A549 treated with AZD2906 at 1 μM for 4 hours (cell line): ENCODE measurements around the gene TASOR2. TPM values are rescaled to one million over a fixed set of nuclear protein-coding genes. Genes with fewer than 3 reads are reported as not detected.

ENCODE experiments used
- total RNA-seq: library from RNA; stranded (reverse); fragments of 200-300 nt; extraction: Qiagen RNA extraction; gene quantifications from 5 replicates; pipeline ENCODE4 v1.2.3, GENCODE V29; 2022

TASOR2 gene, protein sequence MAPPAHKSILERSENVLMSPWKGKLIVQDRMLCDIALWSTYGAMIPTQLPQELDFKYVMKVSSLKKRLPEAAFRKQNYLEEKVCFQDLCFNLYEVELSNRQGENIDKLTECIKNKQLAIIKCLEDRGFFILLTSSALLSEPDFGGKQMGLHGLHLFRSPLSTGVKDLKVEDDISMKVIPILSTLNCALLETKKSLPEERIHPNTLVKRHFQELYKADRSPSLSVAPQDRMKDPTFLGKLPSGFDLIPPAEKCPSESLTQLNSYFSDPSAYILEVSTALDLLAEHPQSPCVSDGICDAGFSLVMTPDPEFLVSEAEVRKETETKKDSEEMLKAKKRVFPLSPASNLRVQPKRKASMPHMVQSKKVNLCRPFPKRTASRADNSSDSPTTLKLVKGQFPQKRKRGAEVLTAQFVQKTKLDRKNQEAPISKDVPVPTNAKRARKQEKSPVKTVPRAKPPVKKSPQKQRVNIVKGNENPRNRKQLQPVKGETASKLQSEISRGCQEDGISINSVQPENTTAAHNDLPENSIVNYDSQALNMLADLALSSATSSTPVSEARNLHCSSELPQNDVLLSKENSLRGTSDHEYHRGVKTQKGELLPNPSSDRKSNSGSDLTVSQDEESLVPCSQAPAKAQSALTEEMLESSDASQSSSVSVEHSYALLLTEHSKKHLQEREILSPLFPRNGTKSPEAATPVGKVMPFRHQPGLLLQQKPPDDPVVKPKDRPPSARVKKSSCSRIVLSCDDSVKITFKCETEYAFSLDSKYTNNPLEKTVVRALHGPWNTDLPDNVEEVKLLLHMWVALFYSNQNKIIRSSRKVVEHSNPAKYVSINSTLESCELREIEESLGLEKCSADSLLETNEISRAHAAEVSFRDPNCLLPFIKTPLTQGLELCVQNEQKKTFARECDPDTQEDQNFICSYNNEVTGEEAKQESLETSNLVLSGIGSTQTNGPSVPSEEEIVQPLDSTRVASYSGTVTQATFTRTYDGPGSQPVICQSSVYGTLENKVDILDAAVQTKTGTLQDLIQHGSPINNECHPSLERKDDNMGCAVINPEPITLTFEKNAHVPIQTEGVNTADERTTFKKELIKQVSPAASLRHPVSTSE (N-terminal part only)
- 24.9 to 36.8 TPM (median 32.1 TPM) in 5 replicates for total RNA-seq

DNA sequence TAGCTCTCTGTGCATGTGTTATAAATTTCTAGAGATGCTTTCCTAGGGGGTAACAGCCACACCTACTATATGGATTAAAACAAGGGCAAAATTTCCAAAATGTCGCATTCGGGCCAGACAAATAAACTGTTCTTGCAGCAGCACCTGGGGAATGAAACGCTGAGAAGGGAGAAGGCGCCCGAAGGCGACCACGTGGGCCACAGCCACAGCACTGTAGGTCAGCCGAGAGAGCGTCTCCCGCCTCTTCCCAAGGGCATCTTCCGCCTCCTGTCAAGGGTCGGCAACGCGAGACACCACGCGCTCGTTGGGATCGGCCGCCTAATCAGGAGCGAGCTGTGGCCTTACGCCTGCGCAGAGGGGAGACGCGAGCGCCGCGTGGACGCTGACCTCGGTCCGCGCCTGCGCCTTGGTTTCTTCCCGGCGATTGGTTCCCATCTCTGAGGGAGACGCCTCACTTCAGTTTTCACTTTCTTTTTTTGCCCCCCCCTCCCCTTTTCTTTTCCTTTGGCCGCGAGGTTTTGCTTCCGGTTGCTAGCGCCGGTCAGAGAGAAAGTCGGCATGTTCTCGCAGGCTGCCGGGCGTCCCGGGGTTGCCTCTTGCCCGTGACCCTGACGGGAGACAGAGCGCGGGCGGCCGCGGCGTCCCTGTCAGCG lies at the start of gene TASOR2:
Gene TASOR2, plus strand, starts transcription at position 521 of the 653 bp plus-strand sequence. CDS start 35,805 bp downstream, outside the sequence.

DNA sequence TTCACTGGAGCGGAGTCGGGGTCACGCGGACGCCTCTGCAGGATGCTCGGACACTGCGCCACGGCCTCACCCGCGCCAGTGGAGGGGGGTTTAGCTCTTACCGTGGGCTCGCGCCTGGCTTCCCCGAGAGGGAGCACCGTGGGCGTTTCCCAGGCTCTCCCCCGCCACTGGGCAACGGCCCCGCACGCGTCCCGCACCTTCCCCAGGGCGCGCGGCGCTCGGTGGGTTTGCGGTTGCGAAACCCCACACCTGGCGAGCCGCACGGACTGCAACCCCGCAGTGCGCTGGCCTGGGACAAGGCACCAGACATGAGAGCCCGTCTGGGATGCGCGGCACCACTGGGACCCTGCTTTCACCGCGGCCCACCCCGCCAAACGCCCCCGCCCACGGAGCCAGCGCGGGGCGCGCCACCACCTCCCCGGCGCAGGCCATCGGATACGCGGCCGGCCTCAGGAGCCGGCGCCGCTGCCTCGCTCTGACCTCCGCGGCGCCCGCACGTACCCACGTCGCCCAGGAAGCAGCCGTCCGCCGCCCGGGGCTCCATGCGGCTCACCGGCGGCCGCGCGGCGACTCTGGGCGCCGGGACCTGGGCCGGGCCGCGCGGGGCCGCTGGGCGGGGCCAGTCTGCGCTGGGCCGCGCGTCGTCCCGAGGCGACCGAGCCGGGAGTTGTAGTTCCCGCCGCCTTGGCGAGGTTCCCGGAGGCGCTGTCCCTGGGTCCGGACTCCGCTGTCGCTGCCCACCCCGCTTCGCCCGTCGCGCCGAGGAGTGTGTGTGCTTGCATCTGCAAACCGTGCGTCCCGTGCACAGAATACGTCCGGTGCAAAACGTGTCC lies 18.4 kb upstream of the TASOR2 start, which contains the start of gene ASB13:
Gene ASB13, minus strand, starts transcription at position 588 of the 833 bp plus-strand sequence. Its CDS starts 44 bp downstream, at position 544.

Other genes starting within 250 kb of the TASOR2 start
- not detected in 5 replicates for gene CALML5, start 185.3 kb upstream of the TASOR2 start, total RNA-seq
- not detected in 5 replicates for gene CALML3, start 159.9 kb upstream of the TASOR2 start, total RNA-seq
- gene ASB13, start 18.2 kb upstream of the TASOR2 start, total RNA-seq: 22.3 to 25.9 TPM (median 24.1 TPM) in 5 replicates
- gene GDI2, start 128.6 kb downstream of the TASOR2 start, total RNA-seq: 188 to 274 TPM (median 193 TPM) in 5 replicates
- 8.0 to 11.7 TPM (median 11.4 TPM) in 5 replicates for gene ANKRD16, start 205.1 kb downstream of the TASOR2 start, total RNA-seq
- gene FBH1, start 205.4 kb downstream of the TASOR2 start, total RNA-seq: 30.1 to 40.3 TPM (median 38.9 TPM) in 5 replicates